ENCODE measurements around the gene PLEKHF1. TPM values are rescaled to one million over a fixed set of nuclear protein-coding genes. Genes with fewer than 3 reads are reported as not detected.

The PLEKHF1 gene
- polyA plus RNA-seq, 3 donors, result 0.11 to 0.29 (median 0.26) TPM

- H3K27ac Mint-ChIP-seq, result no peak overlapping the region
- H3K4me3 ChIP-seq (replicated peaks in 1 of 3; ENCODE audit: low read depth in 2 of 3, low read length in 3 of 3), result no peak overlapping the region
- intact Hi-C loops (cut with micrococcal nuclease), result no loop called here
Observed at GRCh38 chr19:29724102-29724641, 58.9 kb downstream of the PLEKHF1 start.

GRCh38 chr19:29724746-29725145 lies 59.5 kb downstream of the PLEKHF1 start:
- H3K27me3 Mint-ChIP-seq (ENCODE audit: low read depth in 3 of 3), result peaks cover 20 to 36% (median 35%) of the 10 kb centered on the region in 3 donors
- peaks cover 7% of the 10 kb centered on the region for H3K4me1 Mint-ChIP-seq
- intact Hi-C loops (cut with micrococcal nuclease), result loop anchor here in 1 of 2 donors (5.0 kb wide), 1 partner anchor 148 kb away; no protein-coding TSS in a partner anchor
- Histone ChIP-seq H3K9ac (ENCODE audit: insufficient read depth, low read length, poor library complexity, severe bottlenecking) (no peak overlapping the region), H3K4me1 (ENCODE audit: control insufficient read depth in 1 of 2, insufficient read depth in 2 of 2, low read length in 2 of 2) (peaks cover 4 to 7% of the 10 kb centered on the region in 2 donors), H3K27me3 (ENCODE audit: control insufficient read depth in 2 of 2, insufficient read depth in 2 of 2, low read length in 2 of 2) (peaks cover 3 to 21% of the 10 kb centered on the region in 2 donors), H2AFZ (ENCODE audit: insufficient read depth, low read depth, low read length, poor library complexity, severe bottlenecking) (no peak overlapping the region), H3K4me2 (replicated peaks; ENCODE audit: extremely low read depth, low read length, poor library complexity, severe bottlenecking) (peak overlapping the region; percentile 22), H3K27ac (ENCODE audit: low read depth in 1 of 2, low read length in 2 of 2) (no peak overlapping the region), H4K20me1 (ENCODE audit: insufficient read depth, low read length) (no peaks in the 10 kb centered on the region), H3K4me3 (replicated peaks in 1 of 3; ENCODE audit: low read depth in 2 of 3, low read length in 3 of 3) (no peak overlapping the region), H3K36me3 (replicated peaks in 1 of 2; ENCODE audit: control insufficient read depth in 1 of 2, insufficient read depth in 2 of 2, low read length in 2 of 2) (no peaks in the 10 kb centered on the region), H3K79me2 (ENCODE audit: insufficient read depth, low read length) (no peaks in the 10 kb centered on the region), H3K9me3 (replicated peaks in 1 of 2; ENCODE audit: control insufficient read depth in 1 of 2, insufficient read depth in 1 of 2, low read length in 2 of 2) (no peaks in the 10 kb centered on the region)
- 40% methylated on average over 7 of the region's 14 CpGs for WGBS (ENCODE audit: insufficient coverage)
- peak overlapping the region in 1 of 2 donors; percentile 61 for H3K4me3 Mint-ChIP-seq
- DNase-seq, result no peak
- H3K27ac Mint-ChIP-seq, result no peak overlapping the region
- H3K9me3 Mint-ChIP-seq, result peaks cover 0 to 2% (median 0%) of the 10 kb centered on the region in 7 donors
- no peak for TF ChIP-seq CTCF (IDR thresholded peaks at IDR 0.05)
- no peaks in the 10 kb centered on the region for H3K36me3 Mint-ChIP-seq

More at GRCh38 chr19:29724102-29724641, 58.9 kb downstream of the PLEKHF1 start:
- Mint-ChIP-seq H3K9me3 (peaks cover 0 to 2% (median 0%) of the 10 kb centered on the region in 7 donors), H3K36me3 (no peaks in the 10 kb centered on the region), H3K4me1 (peaks cover 7% of the 10 kb centered on the region), H3K4me3 (peak overlapping the region in 1 of 2 donors; percentile 61), H3K27me3 (ENCODE audit: low read depth in 3 of 3) (peaks cover 20 to 36% (median 35%) of the 10 kb centered on the region in 3 donors)
- no peaks in the 10 kb centered on the region for H4K20me1 ChIP-seq (ENCODE audit: insufficient read depth, low read length)
- no peaks in the 10 kb centered on the region for H3K36me3 ChIP-seq (replicated peaks in 1 of 2; ENCODE audit: control insufficient read depth in 1 of 2, insufficient read depth in 2 of 2, low read length in 2 of 2)
- H3K27me3 ChIP-seq (ENCODE audit: control insufficient read depth in 2 of 2, insufficient read depth in 2 of 2, low read length in 2 of 2), result peaks cover 3 to 21% of the 10 kb centered on the region in 2 donors
- H3K4me2 ChIP-seq (replicated peaks; ENCODE audit: extremely low read depth, low read length, poor library complexity, severe bottlenecking), result peak overlapping the region; percentile 22
- no peak overlapping the region for H3K9ac ChIP-seq (ENCODE audit: insufficient read depth, low read length, poor library complexity, severe bottlenecking)
- H3K27ac ChIP-seq (ENCODE audit: low read depth in 1 of 2, low read length in 2 of 2), result no peak overlapping the region
- peak overlapping the region; percentile 50 for H2AFZ ChIP-seq (ENCODE audit: insufficient read depth, low read depth, low read length, poor library complexity, severe bottlenecking)
- no peak for TF ChIP-seq CTCF (IDR thresholded peaks at IDR 0.05)
- 0% methylated on average over 29 of the region's 39 CpGs for WGBS (ENCODE audit: insufficient coverage)
- no peaks in the 10 kb centered on the region for H3K9me3 ChIP-seq (replicated peaks in 1 of 2; ENCODE audit: control insufficient read depth in 1 of 2, insufficient read depth in 1 of 2, low read length in 2 of 2)
- DNase-seq, result no peak
- H3K79me2 ChIP-seq (ENCODE audit: insufficient read depth, low read length), result no peaks in the 10 kb centered on the region
- H3K4me1 ChIP-seq (ENCODE audit: control insufficient read depth in 1 of 2, insufficient read depth in 2 of 2, low read length in 2 of 2), result peaks cover 4 to 7% of the 10 kb centered on the region in 2 donors

Other genes starting within 250 kb of the PLEKHF1 start
- gene VSTM2B, start 139.5 kb upstream of the PLEKHF1 start, polyA plus RNA-seq, result not detected
- 100 to 1,000 TPM in 2 of 3 donors, 10 to 100 TPM in 1; 49.9 to 162 (median 161) TPM for gene POP4, start 59.2 kb upstream of the PLEKHF1 start, polyA plus RNA-seq
- gene C19orf12, start 49.8 kb downstream of the PLEKHF1 start, polyA plus RNA-seq, result 1 to 10 TPM; 6.0 to 8.0 (median 6.8) TPM
- gene CCNE1, start 146.5 kb downstream of the PLEKHF1 start, polyA plus RNA-seq, result 1 to 10 TPM in 1 of 3 donors, not detected in 2; 1.7 TPM